GM12878 (cell line): ENCODE results near the gene MMP14. TPM values are rescaled to one million over a fixed set of nuclear protein-coding genes. Genes with fewer than 3 reads are reported as not detected.

Source experiments
- ATAC-seq: fragments of 200-7000 bp; cut with Tn5 transposase; 3 replicates; pipeline ENCODE4 v1.9.1; 2020; ENCODE audit warnings: mild to moderate bottlenecking, moderate library complexity
- BruUV-seq: library from RNA; stranded (reverse); fragments of 400-500 nt; replicated peaks from 2 replicates; lab custom pipeline; 2021; lab: Mats Ljungman, UMichigan
- CTCF ChIA-PET: fragments of 300-600 bp; sonication (Branson Sonifier 250); formaldehyde crosslinking; extraction: SDS; loops from one replicate; lab custom pipeline; 2021; ENCODE audit warnings: inconsistent platforms; lab: Yijun Ruan, JAX
- POLR2A ChIA-PET: fragments of 350-600 bp; formaldehyde crosslinking; extraction: SDS; loops from one replicate; lab custom pipeline; 2021; ENCODE audit warnings: inconsistent platforms; lab: Charles Lee
- RAD21 ChIA-PET: fragments of 300-600 bp; sonication (Branson Sonifier 250); formaldehyde crosslinking; loops from one replicate; lab custom pipeline; 2023; ENCODE audit warnings: antibody characterized with exemption; ENCODE audit not compliant: unreplicated experiment; lab: Charles Lee
- SMC1A ChIA-PET: fragments of 300-600 bp; sonication (Branson Sonifier 250); formaldehyde crosslinking; loops from one replicate; lab custom pipeline; 2023; ENCODE audit not compliant: unreplicated experiment, uncharacterized antibody; lab: Charles Lee
- DNase-seq: peaks from one replicate; pipeline ENCODE4 v3.0.0-alpha.2; 2011; ENCODE audit warnings: low read depth, low spot score
- FAIRE-seq: peaks from 3 replicates; lab custom pipeline; 2011; peaks lifted over from hg19 to GRCh38; lab: Jason Lieb, UNC
- H2AFZ ChIP-seq: 2 replicates; pipeline ENCODE4 v1.6.0; 2011; ENCODE audit warnings: low read depth, low read length, control low read depth; ENCODE audit not compliant: control insufficient read depth
- H3K27ac ChIP-seq: 2 replicates; pipeline ENCODE4 v1.5.1; 2011; ENCODE audit warnings: control low read depth; ENCODE audit not compliant: control insufficient read depth, insufficient read depth
- H3K27me3 ChIP-seq, 2 experiments: replicated peaks in 1 of 2; 2 replicates each; pipeline versions ENCODE4 v1.6.0 to v1.6.1; 2011; ENCODE audit warnings: low read length in 1 of 2; ENCODE audit not compliant: control insufficient read depth in 2 of 2, insufficient read depth in 2 of 2
- H3K36me3 ChIP-seq, 2 experiments: 2 replicates each; pipeline ENCODE4 v1.5.1; 2011; ENCODE audit warnings: low read length in 1 of 2; ENCODE audit not compliant: control insufficient read depth in 2 of 2, insufficient read depth in 2 of 2
- H3K4me1 ChIP-seq: 2 replicates; pipeline ENCODE4 v1.6.1; 2011; ENCODE audit warnings: mild to moderate bottlenecking, low read length, moderate library complexity, mixed read lengths; ENCODE audit not compliant: control insufficient read depth, insufficient read depth
- H3K4me2 ChIP-seq: 2 replicates; pipeline ENCODE4 v1.6.0; 2011; ENCODE audit warnings: control low read depth; ENCODE audit not compliant: control insufficient read depth, insufficient read depth
- H3K4me3 ChIP-seq: fragments of 200-600 bp; sonication (generic); 2 replicates; pipeline ENCODE4 v1.5.1; 2016
- H3K79me2 ChIP-seq: 2 replicates; pipeline ENCODE4 v1.6.0; 2011; ENCODE audit warnings: low read length; ENCODE audit not compliant: control insufficient read depth, insufficient read depth
- H3K9ac ChIP-seq: 2 replicates; pipeline ENCODE4 v1.8.0; 2011; ENCODE audit warnings: low read length, control low read depth, mixed read lengths; ENCODE audit not compliant: control insufficient read depth, insufficient read depth
- H3K9me3 ChIP-seq: replicated peaks from 3 replicates; pipeline ENCODE4 v1.5.1; 2011; ENCODE audit warnings: mild to moderate bottlenecking, low read length; ENCODE audit not compliant: control insufficient read depth, insufficient read depth
- H4K20me1 ChIP-seq: 2 replicates; pipeline ENCODE4 v1.6.0; 2011; ENCODE audit not compliant: control insufficient read depth, insufficient read depth
- GABPA ChIP-seq: IDR thresholded peaks from 2 replicates; pipeline ENCODE4 v1.6.1; 2014; ENCODE audit warnings: antibody characterized with exemption, low read depth, mild to moderate bottlenecking, inconsistent platforms
- SPI1 ChIP-seq: IDR thresholded peaks from 2 replicates; pipeline ENCODE4 v1.6.1; 2011; ENCODE audit warnings: low read depth, mild to moderate bottlenecking, low read length, moderate library complexity, borderline replicate concordance; ENCODE audit not compliant: insufficient read depth
- WGBS: methylation state at CpG from one replicate; pipeline ENCODE4 v1.1.6; 2016; ENCODE audit warnings: low lambda C conversion rate; ENCODE audit not compliant: insufficient replicate concordance, insufficient coverage; ENCODE audit errors: missing lambda C conversion rate; 5-methylcytosine and 5-hydroxymethylcytosine counted together
- in situ Hi-C: fragments of 300-500 bp; cut with MboI; formaldehyde crosslinking; loops from 9 replicates; pipeline ENCODE4 v1.14.3; 2018; ENCODE audit warnings: mixed read lengths
- intact Hi-C: fragments of 100-400 bp; cut with micrococcal nuclease; formaldehyde crosslinking; loops from one replicate; pipeline ENCODE4 v1.14.2; 2022; ENCODE audit not compliant: unreplicated experiment
- polyA plus RNA-seq, 11 experiments: library from polyadenylated mRNA; depleted of rRNA in 4 of 11; unstranded in 6 of 11; stranded (reverse) in 5 of 11; fragments of >200 nt; fragmentation: Nextera tagmentation in 4 of 11; fragmentation: Illumina TruSeq in 1 of 11; extraction: Ambion mirVana in 4 of 11; extraction: Trizol in 1 of 11; gene quantifications; 1 replicate in 1 of 11; 2 replicates in 10 of 11; pipeline versions ENCODE4 v1.2.1 to v1.2.3, GENCODE V29; 2011 to 2016; ENCODE audit warnings: inconsistent platforms in 2 of 11, missing spikeins in 2 of 11, low read depth in 1 of 11
- total RNA-seq, 4 experiments: library from RNA; depleted of rRNA in 3 of 4; stranded (reverse); fragments of >200 nt in 3 of 4; fragmentation: Illumina TruSeq in 1 of 4; extraction: Trizol in 1 of 4; gene quantifications; 2 replicates each; pipeline versions ENCODE4 v1.2.1 to v1.2.3, GENCODE V29; 2013 to 2021
- TF ChIP-seq, protein P1 (sequence below): fragments of 450-650 bp; IDR thresholded peaks from 2 replicates; pipeline ENCODE4 v1.6.1; 2017; ENCODE audit warnings: antibody characterized with exemption, mild to moderate bottlenecking, moderate library complexity

The MMP14 gene
- total and polyA plus RNA-seq, 10 of the 15 experiments (the other 5 are each of a cell fraction or from before 2014, with no cell fraction given), result 0.31 to 1.9 (median 0.70) TPM; not detected in 2

DNA sequence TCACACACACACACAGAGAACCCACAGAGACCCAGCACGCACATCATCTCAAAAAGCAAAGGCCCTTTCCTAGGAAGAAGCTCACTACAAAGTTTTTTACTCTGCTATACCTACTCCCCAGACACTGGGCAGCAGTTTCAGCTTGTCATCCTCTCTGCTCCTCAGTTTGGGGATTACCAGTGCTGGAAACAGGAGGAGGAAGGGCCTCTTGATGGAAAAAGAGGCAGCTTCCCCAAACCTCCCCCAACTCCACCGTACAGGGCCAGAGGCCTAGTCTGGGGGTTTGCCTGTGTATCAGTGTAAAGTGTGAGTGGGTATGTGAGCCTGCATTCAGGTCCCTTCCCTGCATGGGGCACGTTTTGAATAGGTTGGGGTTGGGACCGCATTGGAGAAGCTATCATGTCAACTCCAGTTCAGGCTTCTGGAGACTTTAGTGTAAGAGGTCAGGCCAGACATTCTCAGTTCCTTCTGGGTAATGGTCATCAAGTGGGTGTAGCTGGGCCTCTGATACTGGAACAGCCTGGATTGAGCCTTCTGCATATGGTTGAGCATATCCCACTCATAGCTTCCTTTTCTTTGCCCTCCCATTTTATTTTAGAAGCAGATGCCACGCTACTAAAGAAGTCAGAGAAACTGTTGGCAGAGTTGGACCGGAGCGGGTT lies 47.8 kb downstream of the MMP14 start:
- Histone ChIP-seq H3K4me3 (no peak overlapping the region), H3K9me3 (no peaks in the 10 kb centered on the region), H3K9ac (no peak overlapping the region), H3K4me2 (no peak overlapping the region), H3K79me2 (peaks cover 5% of the 10 kb centered on the region), H4K20me1 (no peaks in the 10 kb centered on the region), H2AFZ (no peak overlapping the region), H3K27ac (no peak overlapping the region), H3K27me3 (no peaks in the 10 kb centered on the region), H3K36me3 (no peaks in the 10 kb centered on the region), H3K4me1 (peaks cover 21% of the 10 kb centered on the region)
- FAIRE-seq, result no peak
- 68% methylated on average over 7 of the region's 7 CpGs for WGBS
- CTCF ChIA-PET, result interaction anchor here (0.7 to 10.8 kb wide), 7 partner anchors 11 to 88 kb away, joined by 3 to 174 read pairs (median 5); partner anchors contain the start of genes LRP10 and PRMT5
- in situ Hi-C loops (no loop called here), intact Hi-C loops (no loop called here)
- TF ChIP-seq SPI1 (peak; percentile 26; the same call in 1 of the 2 replicates), GABPA (no peak)
- TF ChIP-seq, protein P1, sequence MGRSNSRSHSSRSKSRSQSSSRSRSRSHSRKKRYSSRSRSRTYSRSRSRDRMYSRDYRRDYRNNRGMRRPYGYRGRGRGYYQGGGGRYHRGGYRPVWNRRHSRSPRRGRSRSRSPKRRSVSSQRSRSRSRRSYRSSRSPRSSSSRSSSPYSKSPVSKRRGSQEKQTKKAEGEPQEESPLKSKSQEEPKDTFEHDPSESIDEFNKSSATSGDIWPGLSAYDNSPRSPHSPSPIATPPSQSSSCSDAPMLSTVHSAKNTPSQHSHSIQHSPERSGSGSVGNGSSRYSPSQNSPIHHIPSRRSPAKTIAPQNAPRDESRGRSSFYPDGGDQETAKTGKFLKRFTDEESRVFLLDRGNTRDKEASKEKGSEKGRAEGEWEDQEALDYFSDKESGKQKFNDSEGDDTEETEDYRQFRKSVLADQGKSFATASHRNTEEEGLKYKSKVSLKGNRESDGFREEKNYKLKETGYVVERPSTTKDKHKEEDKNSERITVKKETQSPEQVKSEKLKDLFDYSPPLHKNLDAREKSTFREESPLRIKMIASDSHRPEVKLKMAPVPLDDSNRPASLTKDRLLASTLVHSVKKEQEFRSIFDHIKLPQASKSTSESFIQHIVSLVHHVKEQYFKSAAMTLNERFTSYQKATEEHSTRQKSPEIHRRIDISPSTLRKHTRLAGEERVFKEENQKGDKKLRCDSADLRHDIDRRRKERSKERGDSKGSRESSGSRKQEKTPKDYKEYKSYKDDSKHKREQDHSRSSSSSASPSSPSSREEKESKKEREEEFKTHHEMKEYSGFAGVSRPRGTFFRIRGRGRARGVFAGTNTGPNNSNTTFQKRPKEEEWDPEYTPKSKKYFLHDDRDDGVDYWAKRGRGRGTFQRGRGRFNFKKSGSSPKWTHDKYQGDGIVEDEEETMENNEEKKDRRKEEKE, result no peak
- no peak for ATAC-seq
- no peak for DNase-seq
- RAD21 ChIA-PET, result interaction anchor here (1.1 to 4.1 kb wide), 2 partner anchors 12 to 17 kb away, joined by 3 to 43 read pairs; partner anchors contain the start of gene LRP10
- SMC1A ChIA-PET, result interaction anchor here (0.9 to 9.5 kb wide), 6 partner anchors 12 to 61 kb away, joined by 3 to 110 read pairs (median 4); partner anchors contain the start of gene LRP10
- POLR2A ChIA-PET, result interaction anchor here (1.1 to 5.6 kb wide), 4 partner anchors 12 to 31 kb away, joined by 4 to 45 read pairs (median 4); partner anchors contain the start of gene LRP10
- BruUV-seq, result no TSS peak
